NT2/D1 (cell line): Measurements from ENCODE around the gene POMT1.

Experiments used
- DNase-seq: peaks from one replicate; pipeline ENCODE4 v3.0.0-alpha.2; 2011; ENCODE audit warnings: low read depth, low spot score
- H3K27me3 ChIP-seq: 2 replicates; pipeline ENCODE4 v1.6.0; 2011; ENCODE audit warnings: mild to moderate bottlenecking; ENCODE audit not compliant: insufficient read length, insufficient read depth
- H3K36me3 ChIP-seq: 2 replicates; pipeline ENCODE4 v1.6.1; 2011; ENCODE audit warnings: mild to moderate bottlenecking, low read length, mixed read lengths; ENCODE audit not compliant: insufficient read depth, insufficient read length
- H3K4me1 ChIP-seq: 2 replicates; pipeline ENCODE4 v1.5.1; 2011; ENCODE audit not compliant: insufficient read depth, insufficient read length
- H3K4me3 ChIP-seq: 2 replicates; pipeline ENCODE4 v1.5.1; 2011; ENCODE audit warnings: low read depth; ENCODE audit not compliant: insufficient read length
- H3K9ac ChIP-seq: 2 replicates; pipeline ENCODE4 v1.6.0; 2011; ENCODE audit warnings: low read depth; ENCODE audit not compliant: insufficient read length
- H3K9me3 ChIP-seq: 2 replicates; pipeline ENCODE4 v1.5.1; 2011; ENCODE audit warnings: mild to moderate bottlenecking, low read length; ENCODE audit not compliant: insufficient read depth
- SUZ12 ChIP-seq: IDR thresholded peaks from 2 replicates; pipeline ENCODE4 v1.6.1; 2011; ENCODE audit not compliant: insufficient read length, insufficient read depth; ENCODE audit errors: extremely low read depth
- YY1 ChIP-seq: IDR thresholded peaks from 2 replicates; pipeline ENCODE4 v1.6.1; 2011; ENCODE audit not compliant: insufficient read length, insufficient read depth
- ZNF274 ChIP-seq: IDR thresholded peaks from 2 replicates; pipeline ENCODE4 v1.6.1; 2011; ENCODE audit warnings: mild to moderate bottlenecking, low read depth, low read length

Gene POMT1

GRCh38 chr9:131473198-131473885 is 29.4 kb upstream of the POMT1 start:
- Histone ChIP-seq H3K9me3 (no peaks in the 10 kb centered on the region), H3K4me3 (no peak overlapping the region), H3K4me1 (peaks cover 4% of the 10 kb centered on the region), H3K27me3 (no peaks in the 10 kb centered on the region), H3K36me3 (peaks cover 96% of the 10 kb centered on the region), H3K9ac (no peak overlapping the region)
- DNase-seq, result no peak
- TF ChIP-seq SUZ12, result no peak
- TF ChIP-seq YY1, result no peak
- no peak for TF ChIP-seq ZNF274

GRCh38 chr9:131473891-131474290 is 28.8 kb upstream of the POMT1 start:
- no peak for DNase-seq
- H3K9ac ChIP-seq, result no peak overlapping the region
- no peak overlapping the region for H3K4me3 ChIP-seq
- peaks cover 96% of the 10 kb centered on the region for H3K36me3 ChIP-seq
- TF ChIP-seq SUZ12 (no peak), ZNF274 (no peak), YY1 (no peak)
- no peaks in the 10 kb centered on the region for H3K27me3 ChIP-seq
- H3K4me1 ChIP-seq, result peaks cover 4% of the 10 kb centered on the region
- H3K9me3 ChIP-seq, result no peaks in the 10 kb centered on the region

GRCh38 chr9:131474711-131475110 is 28.0 kb upstream of the POMT1 start:
- Histone ChIP-seq H3K4me3 (no peak overlapping the region), H3K4me1 (peaks cover 4% of the 10 kb centered on the region), H3K9ac (no peak overlapping the region), H3K27me3 (no peaks in the 10 kb centered on the region), H3K9me3 (no peaks in the 10 kb centered on the region), H3K36me3 (peaks cover 96% of the 10 kb centered on the region)
- TF ChIP-seq YY1 (no peak), SUZ12 (no peak), ZNF274 (no peak)
- no peak for DNase-seq

GRCh38 chr9:131475111-131475955 is 27.4 kb upstream of the POMT1 start:
- no peaks in the 10 kb centered on the region for H3K9me3 ChIP-seq
- no peak overlapping the region for H3K9ac ChIP-seq
- H3K36me3 ChIP-seq, result peaks cover 96% of the 10 kb centered on the region
- no peak for DNase-seq
- H3K4me3 ChIP-seq, result no peak overlapping the region
- no peaks in the 10 kb centered on the region for H3K27me3 ChIP-seq
- TF ChIP-seq YY1 (no peak), SUZ12 (no peak), ZNF274 (no peak)
- H3K4me1 ChIP-seq, result peaks cover 4% of the 10 kb centered on the region

- no peak for DNase-seq
- Histone ChIP-seq H3K9me3 (no peaks in the 10 kb centered on the region), H3K9ac (no peak overlapping the region), H3K4me1 (peaks cover 4% of the 10 kb centered on the region), H3K27me3 (no peaks in the 10 kb centered on the region), H3K4me3 (no peak overlapping the region), H3K36me3 (peaks cover 94% of the 10 kb centered on the region)
- TF ChIP-seq YY1 (no peak), ZNF274 (no peak), SUZ12 (no peak)
Measured at GRCh38 chr9:131475956-131476776, 26.6 kb upstream of the POMT1 start.

GRCh38 chr9:131476777-131477345 is 25.9 kb upstream of the POMT1 start:
- H3K9me3 ChIP-seq, result no peaks in the 10 kb centered on the region
- no peaks in the 10 kb centered on the region for H3K27me3 ChIP-seq
- no peak overlapping the region for H3K4me3 ChIP-seq
- no peak overlapping the region for H3K9ac ChIP-seq
- no peak for DNase-seq
- peaks cover 94% of the 10 kb centered on the region for H3K36me3 ChIP-seq
- TF ChIP-seq ZNF274 (no peak), YY1 (no peak), SUZ12 (no peak)
- H3K4me1 ChIP-seq, result peaks cover 4% of the 10 kb centered on the region
